PC-9 (cell line): Measurements from ENCODE around the gene FARS2. TPM values are rescaled to one million over a fixed set of nuclear protein-coding genes. Genes with fewer than 3 reads are reported as not detected.

Experiments used
- BruUV-seq: library from RNA; stranded (reverse); fragments of 400-500 nt; replicated peaks from 2 replicates; lab custom pipeline; 2021; lab: Mats Ljungman, UMichigan
- CTCF ChIA-PET: fragments of 300-600 bp; sonication (Branson Sonifier 250); formaldehyde crosslinking; loops from one replicate; lab custom pipeline; 2022; ENCODE audit warnings: antibody characterized with exemption; lab: Charles Lee
- POLR2A ChIA-PET: fragments of 300-600 bp; sonication (Branson Sonifier 250); formaldehyde crosslinking; loops from one replicate; lab custom pipeline; 2022; ENCODE audit warnings: antibody characterized with exemption; ENCODE audit not compliant: unreplicated experiment; lab: Charles Lee
- DNase-seq, 2 experiments: peaks; one replicate each; pipeline versions ENCODE4 v3.0.0 to v3.0.0-alpha.2; 2015 to 2022; ENCODE audit warnings: mixed read lengths in 1 of 2
- H2AFZ ChIP-seq: fragments of 200-600 bp; sonication (generic); 2 replicates; pipeline ENCODE4 v1.8.1; 2017; ENCODE audit warnings: antibody characterized with exemption
- H3F3A ChIP-seq: fragments of 200-600 bp; sonication (generic); 2 replicates; pipeline ENCODE4 v1.8.1; 2017; ENCODE audit warnings: antibody characterized with exemption, mild to moderate bottlenecking, low read depth; ENCODE audit not compliant: insufficient read depth
- H3K27ac ChIP-seq: fragments of 200-600 bp; sonication (generic); 2 replicates; pipeline ENCODE4 v1.6.1; 2016; ENCODE audit warnings: mixed run types
- H3K27me3 ChIP-seq: fragments of 200-600 bp; sonication (generic); 2 replicates; pipeline ENCODE4 v1.6.1; 2016; ENCODE audit warnings: low read depth, mixed run types; ENCODE audit not compliant: insufficient read depth
- H3K36me3 ChIP-seq: fragments of 200-600 bp; sonication (generic); 2 replicates; pipeline ENCODE4 v1.6.1; 2016; ENCODE audit warnings: low read depth, mixed run types
- H3K4me1 ChIP-seq: fragments of 200-600 bp; sonication (generic); replicated peaks from 2 replicates; pipeline ENCODE4 v1.6.1; 2016; ENCODE audit warnings: mixed run types; ENCODE audit not compliant: insufficient read depth
- H3K4me2 ChIP-seq: fragments of 200-600 bp; sonication (generic); 2 replicates; pipeline ENCODE4 v1.6.1; 2017; ENCODE audit warnings: mixed run types
- H3K4me3 ChIP-seq: fragments of 200-600 bp; sonication (generic); 2 replicates; pipeline ENCODE4 v1.6.1; 2016; ENCODE audit warnings: mixed run types
- H3K79me2 ChIP-seq: fragments of 200-600 bp; sonication (generic); 2 replicates; pipeline ENCODE4 v1.6.1; 2017; ENCODE audit warnings: low read depth, mixed run types
- H3K9me2 ChIP-seq: fragments of 200-600 bp; sonication (generic); 2 replicates; pipeline ENCODE4 v1.8.1; 2017; ENCODE audit warnings: mild to moderate bottlenecking; ENCODE audit not compliant: insufficient read depth
- H3K9me3 ChIP-seq: fragments of 200-600 bp; sonication (generic); 2 replicates; pipeline ENCODE4 v1.8.1; 2016; ENCODE audit warnings: low read depth; ENCODE audit not compliant: insufficient read depth
- H4K20me1 ChIP-seq: fragments of 200-600 bp; sonication (generic); 2 replicates; pipeline ENCODE4 v1.8.1; 2017; ENCODE audit not compliant: insufficient read depth
- EZH2 ChIP-seq: fragments of 200-600 bp; sonication (generic); IDR thresholded peaks from 2 replicates; pipeline ENCODE4 v1.8.0; 2017; ENCODE audit warnings: antibody characterized with exemption, low read depth
- intact Hi-C: fragments of 100-400 bp; cut with micrococcal nuclease; formaldehyde crosslinking; loops from one replicate; pipeline ENCODE4 v1.10.0; 2022; ENCODE audit not compliant: unreplicated experiment
- total RNA-seq: library from RNA; stranded (reverse); gene quantifications from 2 replicates; pipeline ENCODE4 v1.2.3, GENCODE V29; 2021
- TF ChIP-seq, protein P1 (sequence below): fragments of 200-600 bp; sonication (generic); conservative IDR thresholded peaks from 2 replicates; pipeline ENCODE4 v1.6.1; 2017; ENCODE audit warnings: mixed run types, antibody characterized with exemption, mild to moderate bottlenecking, moderate library complexity

The FARS2 gene
- total RNA-seq, 1 experiment from 2014 or later: 26.7 TPM

- ChIA-PET POLR2A (no interaction called here), CTCF (no interaction called here)
- no peak for DNase-seq
- no peaks in the 10 kb centered on the region for H3K4me1 ChIP-seq
- no peaks in the 10 kb centered on the region for H4K20me1 ChIP-seq
- H2AFZ ChIP-seq: no peak overlapping the region
- no peak overlapping the region for H3K27ac ChIP-seq
- no peaks in the 10 kb centered on the region for H3K79me2 ChIP-seq
- intact Hi-C loops: no loop called here
- no TSS peak for BruUV-seq
- H3K36me3 ChIP-seq: no peaks in the 10 kb centered on the region
- no peak overlapping the region for H3K4me2 ChIP-seq
- no peaks in the 10 kb centered on the region for H3K9me3 ChIP-seq
- H3F3A ChIP-seq: no peaks in the 10 kb centered on the region
- H3K27me3 ChIP-seq: no peaks in the 10 kb centered on the region
- H3K9me2 ChIP-seq: no peaks in the 10 kb centered on the region
- no peak overlapping the region for H3K4me3 ChIP-seq
- no peak for TF ChIP-seq EZH2
- TF ChIP-seq, protein P1, sequence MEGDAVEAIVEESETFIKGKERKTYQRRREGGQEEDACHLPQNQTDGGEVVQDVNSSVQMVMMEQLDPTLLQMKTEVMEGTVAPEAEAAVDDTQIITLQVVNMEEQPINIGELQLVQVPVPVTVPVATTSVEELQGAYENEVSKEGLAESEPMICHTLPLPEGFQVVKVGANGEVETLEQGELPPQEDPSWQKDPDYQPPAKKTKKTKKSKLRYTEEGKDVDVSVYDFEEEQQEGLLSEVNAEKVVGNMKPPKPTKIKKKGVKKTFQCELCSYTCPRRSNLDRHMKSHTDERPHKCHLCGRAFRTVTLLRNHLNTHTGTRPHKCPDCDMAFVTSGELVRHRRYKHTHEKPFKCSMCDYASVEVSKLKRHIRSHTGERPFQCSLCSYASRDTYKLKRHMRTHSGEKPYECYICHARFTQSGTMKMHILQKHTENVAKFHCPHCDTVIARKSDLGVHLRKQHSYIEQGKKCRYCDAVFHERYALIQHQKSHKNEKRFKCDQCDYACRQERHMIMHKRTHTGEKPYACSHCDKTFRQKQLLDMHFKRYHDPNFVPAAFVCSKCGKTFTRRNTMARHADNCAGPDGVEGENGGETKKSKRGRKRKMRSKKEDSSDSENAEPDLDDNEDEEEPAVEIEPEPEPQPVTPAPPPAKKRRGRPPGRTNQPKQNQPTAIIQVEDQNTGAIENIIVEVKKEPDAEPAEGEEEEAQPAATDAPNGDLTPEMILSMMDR: no peak
Measured at GRCh38 chr6:5763871-5764270, 502.6 kb downstream of the FARS2 start.

DNA sequence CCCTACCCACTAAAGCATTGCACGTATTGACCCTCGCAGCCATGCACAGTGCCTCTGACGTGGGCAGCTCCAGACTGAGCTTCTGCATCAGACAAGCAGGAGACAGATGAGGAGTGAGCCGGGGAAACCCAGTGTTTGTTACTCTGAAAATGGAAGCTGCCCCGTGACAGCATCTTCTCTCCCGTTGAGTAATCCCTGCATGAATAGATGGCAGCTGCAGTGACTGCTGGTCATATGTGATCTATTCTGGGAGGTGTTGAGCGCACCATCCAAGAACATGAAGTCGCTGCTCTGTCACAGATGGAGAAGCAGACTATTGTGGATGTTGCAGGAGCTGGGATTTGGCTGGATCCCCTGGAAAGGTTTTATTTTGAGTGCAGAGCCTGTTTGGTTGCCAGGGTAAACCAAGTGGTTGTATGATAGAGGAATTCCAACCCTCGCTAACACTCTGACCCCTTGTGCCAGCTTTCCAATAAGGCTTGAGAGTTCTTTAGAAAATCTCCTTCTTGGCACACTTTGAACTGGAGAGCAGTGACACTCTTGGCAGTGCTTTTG is 503.2 kb downstream of the FARS2 start:
- H3K79me2 ChIP-seq: no peaks in the 10 kb centered on the region
- H3K4me2 ChIP-seq: no peak overlapping the region
- POLR2A ChIA-PET: no interaction called here
- H3K27me3 ChIP-seq: no peaks in the 10 kb centered on the region
- no peaks in the 10 kb centered on the region for H4K20me1 ChIP-seq
- no peaks in the 10 kb centered on the region for H3K9me3 ChIP-seq
- BruUV-seq: no TSS peak
- no peaks in the 10 kb centered on the region for H3K36me3 ChIP-seq
- intact Hi-C loops: no loop called here
- DNase-seq: no peak
- no peak overlapping the region for H3K4me3 ChIP-seq
- H3K27ac ChIP-seq: no peak overlapping the region
- no peak overlapping the region for H2AFZ ChIP-seq
- H3K9me2 ChIP-seq: no peaks in the 10 kb centered on the region
- TF ChIP-seq, protein P1: no peak
- TF ChIP-seq EZH2: no peak
- no peaks in the 10 kb centered on the region for H3K4me1 ChIP-seq
- CTCF ChIA-PET: no interaction called here
- no peaks in the 10 kb centered on the region for H3F3A ChIP-seq

- Histone ChIP-seq H4K20me1 (no peaks in the 10 kb centered on the region), H3K27ac (no peak overlapping the region), H3K4me1 (no peaks in the 10 kb centered on the region), H3K9me2 (no peaks in the 10 kb centered on the region), H3K36me3 (no peaks in the 10 kb centered on the region), H3K4me3 (no peak overlapping the region), H3F3A (no peaks in the 10 kb centered on the region), H3K27me3 (no peaks in the 10 kb centered on the region), H3K79me2 (no peaks in the 10 kb centered on the region), H2AFZ (no peak overlapping the region), H3K4me2 (no peak overlapping the region), H3K9me3 (no peaks in the 10 kb centered on the region)
- ChIA-PET CTCF (no interaction called here), POLR2A (no interaction called here)
- no peak for TF ChIP-seq EZH2
- TF ChIP-seq, protein P1: no peak
- intact Hi-C loops: no loop called here
- DNase-seq: no peak
- BruUV-seq: no TSS peak
Measured at GRCh38 chr6:5765141-5765760, 503.9 kb downstream of the FARS2 start.
